ENCODE measurements around the gene DEFB127. TPM values are rescaled to one million over a fixed set of nuclear protein-coding genes. Genes with fewer than 3 reads are reported as not detected.

Gene DEFB127, protein sequence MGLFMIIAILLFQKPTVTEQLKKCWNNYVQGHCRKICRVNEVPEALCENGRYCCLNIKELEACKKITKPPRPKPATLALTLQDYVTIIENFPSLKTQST
- total RNA-seq (2013; cell fraction: nucleolus; rRNA removed), result not detected in 2 replicates
- total RNA-seq (2014; rRNA removed), result not detected in 2 replicates
- total RNA-seq (2014; rRNA removed; fragmentation: Illumina TruSeq; extraction: Trizol), result not detected in 2 replicates
- total RNA-seq (2021), result not detected in 2 replicates
- not detected for polyA plus RNA-seq (2011; ENCODE audit: low read depth)
- not detected in 2 replicates for polyA plus RNA-seq (2011; rRNA removed)
- polyA plus RNA-seq (2011; cell fraction: cytosol; rRNA removed), result not detected in 2 replicates
- not detected in 2 replicates for polyA plus RNA-seq (2011; cell fraction: nucleus; rRNA removed)
- polyA plus RNA-seq (2012), result not detected in 2 replicates
- not detected in 2 replicates for polyA plus RNA-seq (2014; fragmentation: Illumina TruSeq; extraction: Trizol)
- polyA plus RNA-seq (2014; fragmentation: Nextera tagmentation; extraction: Ambion mirVana), result not detected
- polyA plus RNA-seq (2014; rRNA removed), result not detected in 2 replicates
- not detected for polyA plus RNA-seq (2016; fragmentation: Nextera tagmentation; extraction: Ambion mirVana)
- polyA minus RNA-seq (2011; rRNA and poly(A)+ RNA removed), result not detected in 2 replicates
- not detected in 2 replicates for polyA minus RNA-seq (2011; cell fraction: cytosol; rRNA and poly(A)+ RNA removed)
- polyA minus RNA-seq (2011; cell fraction: nucleus; rRNA and poly(A)+ RNA removed), result not detected in 2 replicates
- Bru-seq, nascent RNA, result not detected
- not detected for BruChase-seq, experiment 1, labeled RNA remaining after a 6-hour chase
- BruChase-seq, experiment 2, labeled RNA remaining after a 2-hour chase, result not detected
- long read RNA-seq, experiment 1, result 0 reads
- long read RNA-seq, experiment 2, result 0 reads

DNA sequence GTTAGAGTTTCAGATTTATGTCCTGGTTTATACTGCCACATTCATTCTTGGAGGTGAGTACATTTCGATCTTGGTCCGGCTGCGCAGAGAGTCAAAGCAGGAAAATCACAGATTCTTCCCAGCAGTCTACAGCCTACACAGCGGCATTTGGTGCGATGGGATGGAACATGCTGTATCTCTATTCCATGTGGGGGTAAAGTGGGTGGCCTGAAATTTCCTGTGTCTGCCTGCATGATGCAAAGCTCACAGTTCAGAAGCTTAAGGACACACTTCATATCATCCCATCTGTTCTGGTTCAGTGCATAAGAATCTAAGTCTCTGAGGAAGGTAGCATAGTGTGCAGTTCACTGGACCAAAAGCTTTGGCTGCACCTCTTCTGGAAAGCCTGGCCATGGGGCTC, at the start of gene DEFB127:
Gene DEFB127, plus strand, starts transcription at position 301 of the 400 bp plus-strand sequence. Its CDS starts 91 bp downstream, at position 392.
- Histone ChIP-seq H3K27me3 (replicated peaks in 1 of 2; ENCODE audit: control insufficient read depth in 2 of 2, insufficient read depth in 2 of 2, low read length in 1 of 2) (no peaks in the 10 kb centered on the region; a peak in 1 of 4 replicates), H3K4me2 (ENCODE audit: control insufficient read depth, insufficient read depth) (no peak within 1 kb of the TSS), H4K20me1 (ENCODE audit: control insufficient read depth, insufficient read depth) (no peaks in the 10 kb centered on the region), H3K9ac (ENCODE audit: control insufficient read depth, insufficient read depth, low read length) (no peak within 1 kb of the TSS), H3K4me3 (no peak within 1 kb of the TSS), H3K9me3 (replicated peaks; ENCODE audit: control insufficient read depth, insufficient read depth, low read length) (no peaks in the 10 kb centered on the region), H3K4me1 (ENCODE audit: control insufficient read depth, insufficient read depth, low read length) (no peaks in the 10 kb centered on the region), H3K27ac (ENCODE audit: control insufficient read depth, insufficient read depth) (no peak within 1 kb of the TSS), H3K79me2 (ENCODE audit: control insufficient read depth, insufficient read depth, low read length) (no peaks in the 10 kb centered on the region), H3K36me3 (ENCODE audit: control insufficient read depth in 2 of 2, insufficient read depth in 2 of 2, low read length in 1 of 2) (no peaks in the 10 kb centered on the region), H2AFZ (ENCODE audit: control insufficient read depth, low read depth, low read length) (no peak within 1 kb of the TSS)
- CTCF ChIA-PET, result no interaction called here
- in situ Hi-C loops (cut with MboI) (no loop called here), intact Hi-C loops (cut with micrococcal nuclease; ENCODE audit: unreplicated experiment) (no loop called here)
- 22% methylated on average over 5 of the region's 5 CpGs for WGBS (ENCODE audit: insufficient coverage, insufficient replicate concordance, low lambda C conversion rate, missing lambda C conversion rate)
- no peak for DNase-seq (ENCODE audit: low read depth, low spot score)
- RAD21 ChIA-PET (ENCODE audit: unreplicated experiment), result no interaction called here
- FAIRE-seq, result no peak
- ATAC-seq, result no peak
- TF ChIP-seq GATAD2B (conservative IDR thresholded peaks at IDR 0.05; ENCODE audit: low read depth) (no peak), YY1 (IDR thresholded peaks at IDR 0.05; ENCODE audit: low read depth, low read length) (no peak), RCOR1 (conservative IDR thresholded peaks at IDR 0.05; ENCODE audit: low read depth, low read length) (no peak), TAF1 (IDR thresholded peaks at IDR 0.05; ENCODE audit: borderline replicate concordance, low read depth, low read length) (no peak), TCF3 (IDR thresholded peaks at IDR 0.05; ENCODE audit: borderline replicate concordance, insufficient read depth, low read depth, low read length) (no peak), ZNF592 (IDR thresholded peaks at IDR 0.05) (no peak), NFXL1 (IDR thresholded peaks at IDR 0.05; ENCODE audit: borderline replicate concordance) (no peak), BCLAF1 (IDR thresholded peaks at IDR 0.05) (no peak)
- SMC1A ChIA-PET (ENCODE audit: uncharacterized antibody, unreplicated experiment), result no interaction called here
- POLR2A ChIA-PET, result no interaction called here
- no TSS peak for BruUV-seq (replicated peaks)
